Endothelial cell of umbilical vein (primary cell): ENCODE results near the gene KRT78. TPM values are rescaled to one million over a fixed set of nuclear protein-coding genes. Genes with fewer than 3 reads are reported as not detected.

Experiments used
- BruUV-seq: library from RNA; stranded (reverse); fragments of 400-500 nt; replicated peaks from 2 replicates; lab custom pipeline; 2021; lab: Mats Ljungman, UMichigan
- CTCF ChIA-PET: fragments of 300-600, 350-600 bp; sonication (Branson Sonifier 250); formaldehyde crosslinking; loops from one replicate; lab custom pipeline; 2021; ENCODE audit warnings: antibody characterized with exemption, inconsistent platforms; lab: Charles Lee
- POLR2A ChIA-PET: fragments of 300-600, 350-600 bp; sonication (Branson Sonifier 250); formaldehyde crosslinking; loops from one replicate; lab custom pipeline; 2021; ENCODE audit warnings: antibody characterized with exemption, inconsistent platforms; lab: Charles Lee
- DNase-seq: peaks from one replicate; pipeline ENCODE4 v3.0.0-alpha.2; 2011; ENCODE audit warnings: low read depth, low spot score
- FAIRE-seq: peaks from 2 replicates; lab custom pipeline; 2011; peaks lifted over from hg19 to GRCh38; lab: Jason Lieb, UNC
- H2AFZ ChIP-seq: 2 replicates; pipeline ENCODE4 v1.6.0; 2012; ENCODE audit warnings: low read depth, low read length, control low read depth, inconsistent platforms
- H3K27ac ChIP-seq: 2 replicates; pipeline ENCODE4 v1.5.1; 2011; ENCODE audit warnings: low read depth, mild to moderate bottlenecking, control low read depth, low read length, moderate library complexity; ENCODE audit not compliant: insufficient read depth
- H3K27me3 ChIP-seq, 2 experiments: 2 replicates each; pipeline versions ENCODE4 v1.6.0 to v1.6.1; 2011; ENCODE audit warnings: low read length in 2 of 2, mixed read lengths in 1 of 2; ENCODE audit not compliant: control insufficient read depth in 2 of 2, insufficient read depth in 2 of 2
- H3K36me3 ChIP-seq, 2 experiments: 2 replicates in 1 of 2; 3 replicates in 1 of 2; pipeline ENCODE4 v1.5.1; 2011; ENCODE audit warnings: low read length in 2 of 2, mild to moderate bottlenecking in 1 of 2, moderate library complexity in 1 of 2; ENCODE audit not compliant: control insufficient read depth in 2 of 2, insufficient read depth in 2 of 2; ENCODE audit errors: extremely low read depth in 1 of 2
- H3K4me1 ChIP-seq: 3 replicates; pipeline ENCODE4 v1.5.1; 2011; ENCODE audit warnings: mild to moderate bottlenecking, low read length; ENCODE audit not compliant: control insufficient read depth, insufficient read depth; ENCODE audit errors: extremely low read depth
- H3K4me2 ChIP-seq: 2 replicates; pipeline ENCODE4 v1.6.1; 2011; ENCODE audit warnings: low read length, control low read depth, mixed read lengths; ENCODE audit not compliant: insufficient read depth
- H3K4me3 ChIP-seq, 3 experiments: fragments of 200-600 bp in 1 of 3; sonication (generic), shearing (Covaris generic) in 1 of 3; replicated peaks in 1 of 3; 2 replicates each; pipeline ENCODE4 v1.5.1; 2011 to 2016; ENCODE audit warnings: control low read depth in 3 of 3, low read length in 3 of 3, mild to moderate bottlenecking in 2 of 3, inconsistent platforms in 1 of 3, low read depth in 1 of 3, moderate library complexity in 1 of 3; ENCODE audit not compliant: insufficient read depth in 1 of 3
- H3K79me2 ChIP-seq: 2 replicates; pipeline ENCODE4 v1.6.0; 2012; ENCODE audit warnings: low read length, inconsistent platforms; ENCODE audit not compliant: control insufficient read depth, insufficient read depth
- H3K9ac ChIP-seq: replicated peaks from 2 replicates; pipeline ENCODE3; 2011; ENCODE audit warnings: low read length, control low read depth; ENCODE audit not compliant: insufficient read depth; ENCODE audit errors: extremely low read depth
- H3K9me1 ChIP-seq: replicated peaks from 3 replicates; pipeline ENCODE4 v1.6.0; 2011; ENCODE audit warnings: mild to moderate bottlenecking, low read length; ENCODE audit not compliant: control insufficient read depth, insufficient read depth; ENCODE audit errors: extremely low read depth
- H3K9me3 ChIP-seq: replicated peaks from 2 replicates; pipeline ENCODE4 v1.5.1; 2012; ENCODE audit warnings: low read length, inconsistent platforms; ENCODE audit not compliant: control insufficient read depth, insufficient read depth
- H4K20me1 ChIP-seq: replicated peaks from 2 replicates; pipeline ENCODE3; 2011; ENCODE audit warnings: mild to moderate bottlenecking, low read length; ENCODE audit not compliant: control insufficient read depth, insufficient read depth; ENCODE audit errors: extremely low read depth
- EZH2 ChIP-seq: IDR thresholded peaks from 2 replicates; pipeline ENCODE4 v1.6.1; 2012; ENCODE audit warnings: borderline replicate concordance, low read depth, mild to moderate bottlenecking, moderate library complexity, low read length, inconsistent platforms; ENCODE audit not compliant: severe bottlenecking
- FOS ChIP-seq: IDR thresholded peaks from 2 replicates; pipeline ENCODE4 v1.6.1; 2011; ENCODE audit warnings: mild to moderate bottlenecking, low read length, moderate library complexity, borderline replicate concordance; ENCODE audit not compliant: insufficient read depth
- GATA2 ChIP-seq: IDR thresholded peaks from 2 replicates; pipeline ENCODE4 v1.7.0; 2011; ENCODE audit warnings: low read depth, mild to moderate bottlenecking, moderate library complexity, mixed read lengths, low read length; ENCODE audit not compliant: insufficient read length, insufficient read depth
- JUN ChIP-seq: IDR thresholded peaks from 2 replicates; pipeline ENCODE4 v1.6.1; 2011; ENCODE audit warnings: borderline replicate concordance, low read depth; ENCODE audit not compliant: insufficient read length, insufficient read depth
- MYC ChIP-seq: IDR thresholded peaks from one replicate; pipeline ENCODE4 v1.6.1; 2011; ENCODE audit warnings: mild to moderate bottlenecking, low read depth, low read length
- POLR2A ChIP-seq: IDR thresholded peaks from 2 replicates; pipeline ENCODE4 v1.6.1; 2012; ENCODE audit warnings: low read depth, mild to moderate bottlenecking, control low read depth, low read length
- POLR2AphosphoS5 ChIP-seq: IDR thresholded peaks from 2 replicates; pipeline ENCODE4 v1.6.1; 2012; ENCODE audit warnings: low read depth, mild to moderate bottlenecking, control low read depth, low read length, moderate library complexity; ENCODE audit not compliant: insufficient read depth
- dilution Hi-C: fragments of 300-500 bp; cut with MboI; formaldehyde crosslinking; loops from one replicate; pipeline ENCODE4 v1.15.0; 2019; ENCODE audit warnings: low sequenced_read_pairs; ENCODE audit not compliant: extremely low pct_ligation_motif_present
- intact Hi-C: fragments of 100-400 bp; cut with micrococcal nuclease; formaldehyde crosslinking; loops from one replicate; pipeline ENCODE4 v1.10.0; 2022
- polyA plus RNA-seq, 4 experiments: library from polyadenylated mRNA; depleted of rRNA in 3 of 4; stranded (reverse) in 3 of 4; unstranded in 1 of 4; fragments of >200 nt; gene quantifications; 2 replicates each; pipeline versions ENCODE4 v1.2.1 to v1.2.3, GENCODE V29; 2011 to 2012; ENCODE audit warnings: missing spikeins in 1 of 4
- total RNA-seq: library from RNA; stranded (reverse); gene quantifications from 2 replicates; pipeline ENCODE4 v1.2.3, GENCODE V29; 2021
- TF ChIP-seq, protein P1 (sequence below): IDR thresholded peaks from 2 replicates; pipeline ENCODE4 v1.6.1; 2011; ENCODE audit not compliant: insufficient read depth, insufficient read length
- TF ChIP-seq, protein P2 (sequence below), 2 donors: IDR thresholded peaks; 1 replicate in 1 of 2; 2 replicates in 1 of 2; pipeline ENCODE4 v1.5.1; 2011; ENCODE audit warnings: low read length in 2 of 2, mild to moderate bottlenecking in 2 of 2, moderate library complexity in 2 of 2, control low read depth in 1 of 2, inconsistent platforms in 1 of 2, low read depth in 1 of 2; ENCODE audit not compliant: insufficient read depth in 1 of 2; ENCODE audit errors: extremely low read depth in 1 of 2

The KRT78 gene
- total and polyA plus RNA-seq, 2 donors (not counting 3 experiments of a cell fraction or from before 2014, with no cell fraction given): not detected

DNA sequence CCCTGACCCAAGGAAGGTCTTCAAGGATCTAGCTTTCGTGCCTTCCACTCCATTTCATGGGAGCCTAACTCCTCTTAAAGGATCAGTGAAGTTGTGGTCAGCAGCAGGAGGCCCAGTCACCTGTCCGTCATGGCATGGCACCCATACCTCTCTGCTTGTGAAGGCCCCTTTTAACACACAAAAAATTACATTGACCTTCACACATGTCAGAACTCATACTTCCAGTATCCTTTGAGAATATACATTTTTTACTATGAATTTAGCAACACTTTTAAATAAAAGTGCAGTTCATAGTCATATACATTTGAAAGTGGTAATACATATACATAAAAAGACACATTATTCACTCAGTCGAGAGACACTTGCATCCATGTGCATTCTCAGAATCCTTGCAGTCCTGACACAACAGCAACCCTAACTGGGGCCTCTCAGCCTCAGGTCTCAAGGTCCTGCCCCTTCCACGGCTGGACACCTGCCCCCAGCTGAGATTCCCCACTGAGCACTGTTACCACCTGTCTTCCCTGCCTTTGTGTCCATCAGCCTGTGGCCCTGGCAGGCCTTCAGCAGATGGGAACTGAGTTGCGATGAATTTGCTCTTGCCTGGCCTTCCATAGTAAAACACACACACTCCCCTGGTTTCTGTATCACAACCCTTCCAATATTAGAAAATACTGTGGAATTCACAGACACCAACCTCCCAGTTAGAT lies 49.1 kb downstream of the KRT78 start:
- ChIA-PET CTCF (no interaction called here), POLR2A (no interaction called here)
- intact Hi-C loops (no loop called here), dilution Hi-C loops (no loop called here)
- DNase-seq (no peak), FAIRE-seq (no peak)
- Histone ChIP-seq H3K27me3 (peaks cover 0 to 8% of the 10 kb centered on the region in 2 experiments), H3K36me3 (no peaks in the 10 kb centered on the region), H3K4me1 (no peaks in the 10 kb centered on the region), H3K9me3 (no peaks in the 10 kb centered on the region), H3K9me1 (no peaks in the 10 kb centered on the region), H3K4me2 (no peak overlapping the region), H3K79me2 (no peaks in the 10 kb centered on the region), H2AFZ (no peak overlapping the region), H4K20me1 (no peaks in the 10 kb centered on the region), H3K9ac (no peak overlapping the region), H3K4me3 (no peak overlapping the region), H3K27ac (no peak overlapping the region)
- TF ChIP-seq EZH2 (no peak), FOS (no peak), POLR2A (no peak), MYC (no peak)
- TF ChIP-seq, protein P1, sequence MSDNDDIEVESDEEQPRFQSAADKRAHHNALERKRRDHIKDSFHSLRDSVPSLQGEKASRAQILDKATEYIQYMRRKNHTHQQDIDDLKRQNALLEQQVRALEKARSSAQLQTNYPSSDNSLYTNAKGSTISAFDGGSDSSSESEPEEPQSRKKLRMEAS: no peak
- BruUV-seq: no TSS peak

DNA sequence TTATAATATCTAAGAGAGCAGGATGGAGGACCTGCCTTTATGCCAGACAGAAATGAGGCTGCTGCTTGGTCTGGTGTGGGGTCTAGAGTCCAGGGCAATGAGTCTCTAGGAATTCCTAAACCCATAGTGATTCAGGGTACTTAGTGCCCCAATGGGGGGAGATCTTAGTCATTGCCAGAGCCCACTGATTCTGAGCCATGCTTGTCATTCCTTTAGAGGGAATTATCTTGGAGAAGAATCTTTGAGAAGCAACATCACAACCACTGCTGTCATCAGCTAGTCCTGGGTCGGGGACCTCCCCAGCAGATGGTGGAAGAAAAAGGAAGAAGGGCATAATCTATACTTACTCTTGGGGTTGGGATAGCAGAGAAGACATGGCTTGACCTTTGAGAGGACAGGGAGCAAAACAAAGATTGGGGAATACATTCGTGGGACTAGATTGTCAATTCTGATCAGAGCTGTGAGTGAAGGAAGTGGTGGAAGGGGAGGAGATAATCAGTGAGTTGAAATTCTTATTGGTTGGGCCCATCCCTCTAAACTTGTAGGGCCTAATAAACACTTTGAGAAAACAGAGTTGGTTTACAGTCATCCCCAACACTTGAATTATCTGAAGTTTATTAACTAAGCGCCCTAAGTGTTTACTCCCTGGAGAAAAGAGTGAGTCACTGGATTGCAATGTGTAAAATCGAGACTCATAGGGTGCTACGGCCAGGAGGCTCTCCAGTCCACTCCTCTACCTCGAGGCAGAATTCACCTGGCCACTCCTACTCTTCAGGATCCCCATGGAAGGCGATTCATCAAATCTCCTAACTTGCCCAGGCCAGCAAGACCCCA lies 49.9 kb downstream of the KRT78 start:
- Histone ChIP-seq H3K9me1 (no peaks in the 10 kb centered on the region), H3K4me2 (no peak overlapping the region), H3K9ac (no peak overlapping the region), H3K4me1 (no peaks in the 10 kb centered on the region), H3K27me3 (peaks cover 0 to 8% of the 10 kb centered on the region in 2 experiments), H3K9me3 (no peaks in the 10 kb centered on the region), H3K36me3 (no peaks in the 10 kb centered on the region), H4K20me1 (no peaks in the 10 kb centered on the region), H3K79me2 (no peaks in the 10 kb centered on the region), H2AFZ (no peak overlapping the region), H3K27ac (no peak overlapping the region), H3K4me3 (no peak overlapping the region)
- CTCF ChIA-PET: no interaction called here
- FAIRE-seq (no peak), DNase-seq (no peak)
- intact Hi-C loops: no loop called here
- no TSS peak for BruUV-seq
- no peak for TF ChIP-seq POLR2A
- no peak for TF ChIP-seq FOS
- no peak for TF ChIP-seq EZH2
- no peak for TF ChIP-seq GATA2
- TF ChIP-seq MYC: no peak
- TF ChIP-seq JUN: no peak
- TF ChIP-seq, protein P2, sequence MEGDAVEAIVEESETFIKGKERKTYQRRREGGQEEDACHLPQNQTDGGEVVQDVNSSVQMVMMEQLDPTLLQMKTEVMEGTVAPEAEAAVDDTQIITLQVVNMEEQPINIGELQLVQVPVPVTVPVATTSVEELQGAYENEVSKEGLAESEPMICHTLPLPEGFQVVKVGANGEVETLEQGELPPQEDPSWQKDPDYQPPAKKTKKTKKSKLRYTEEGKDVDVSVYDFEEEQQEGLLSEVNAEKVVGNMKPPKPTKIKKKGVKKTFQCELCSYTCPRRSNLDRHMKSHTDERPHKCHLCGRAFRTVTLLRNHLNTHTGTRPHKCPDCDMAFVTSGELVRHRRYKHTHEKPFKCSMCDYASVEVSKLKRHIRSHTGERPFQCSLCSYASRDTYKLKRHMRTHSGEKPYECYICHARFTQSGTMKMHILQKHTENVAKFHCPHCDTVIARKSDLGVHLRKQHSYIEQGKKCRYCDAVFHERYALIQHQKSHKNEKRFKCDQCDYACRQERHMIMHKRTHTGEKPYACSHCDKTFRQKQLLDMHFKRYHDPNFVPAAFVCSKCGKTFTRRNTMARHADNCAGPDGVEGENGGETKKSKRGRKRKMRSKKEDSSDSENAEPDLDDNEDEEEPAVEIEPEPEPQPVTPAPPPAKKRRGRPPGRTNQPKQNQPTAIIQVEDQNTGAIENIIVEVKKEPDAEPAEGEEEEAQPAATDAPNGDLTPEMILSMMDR (IDR thresholded peaks at IDR 0.05; ENCODE audit: extremely low read depth in 1 of 2, insufficient read depth in 1 of 2, low read depth in 1 of 2, low read length in 2 of 2): no peak
- TF ChIP-seq POLR2AphosphoS5: no peak
- TF ChIP-seq, protein P1: no peak
- dilution Hi-C loops: no loop called here
- POLR2A ChIA-PET: no interaction called here
